Neural cell (in vitro differentiated cells): ENCODE measurements around the gene ILK. TPM values are rescaled to one million over a fixed set of nuclear protein-coding genes. Genes with fewer than 3 reads are reported as not detected.

ENCODE experiments used
- H2AFZ ChIP-seq: fragments of 200-600, 300-800 bp; sonication (generic), shearing (Covaris generic); 2 replicates; pipeline ENCODE4 v1.6.0; 2014; ENCODE audit warnings: low read depth, mild to moderate bottlenecking, antibody characterized with exemption, low read length, moderate library complexity
- H3F3A ChIP-seq: fragments of 200-600 bp; shearing (Covaris generic); 2 replicates; pipeline ENCODE4 v1.6.1; 2016; ENCODE audit warnings: mild to moderate bottlenecking, moderate library complexity, mixed read lengths, antibody characterized with exemption, low read length; ENCODE audit not compliant: insufficient read depth, poor library complexity, severe bottlenecking
- H3K27ac ChIP-seq: fragments of 200-600, 300-800 bp; sonication (generic), shearing (Covaris generic); 2 replicates; pipeline ENCODE4 v1.5.1; 2014; ENCODE audit warnings: mild to moderate bottlenecking, low read length, moderate library complexity
- H3K27me3 ChIP-seq: fragments of 300-800, 200-600 bp; sonication (generic), shearing (Covaris generic); 2 replicates; pipeline ENCODE4 v1.6.0; 2014; ENCODE audit warnings: mild to moderate bottlenecking, low read depth, low read length, moderate library complexity; ENCODE audit not compliant: insufficient read depth
- H3K36me3 ChIP-seq: fragments of 300-800, 200-600 bp; sonication (generic), shearing (Covaris generic); 2 replicates; pipeline ENCODE4 v1.5.1; 2014; ENCODE audit warnings: mild to moderate bottlenecking, antibody characterized with exemption, low read length, moderate library complexity; ENCODE audit not compliant: insufficient read depth
- H3K4me2 ChIP-seq: fragments of 300-800, 200-600 bp; sonication (generic), shearing (Covaris generic); 2 replicates; pipeline ENCODE4 v1.6.0; 2014; ENCODE audit warnings: mild to moderate bottlenecking, low read length
- H3K4me3 ChIP-seq: fragments of 300-800, 200-600 bp; sonication (generic), shearing (Covaris generic); 2 replicates; pipeline ENCODE4 v1.5.1; 2014; ENCODE audit warnings: mild to moderate bottlenecking, low read length, moderate library complexity
- H3K79me2 ChIP-seq: fragments of 200-600 bp; shearing (Covaris generic); replicated peaks from 2 replicates; pipeline ENCODE4 v1.6.0; 2014; ENCODE audit warnings: mild to moderate bottlenecking, low read length, moderate library complexity; ENCODE audit not compliant: insufficient read depth
- H3K9ac ChIP-seq: fragments of 300-800, 200-600 bp; sonication (generic), shearing (Covaris generic); 2 replicates; pipeline ENCODE4 v1.6.1; 2016; ENCODE audit warnings: mild to moderate bottlenecking, low read length, mixed read lengths
- H3K9me2 ChIP-seq: fragments of 200-600 bp; shearing (Covaris generic); 2 replicates; pipeline ENCODE4 v1.6.1; 2016; ENCODE audit warnings: mild to moderate bottlenecking, low read length, mixed read lengths; ENCODE audit not compliant: insufficient read depth
- H3K9me3 ChIP-seq: fragments of 200-600, 300-800 bp; sonication (generic), shearing (Covaris generic); 2 replicates; pipeline ENCODE4 v1.6.1; 2016; ENCODE audit warnings: mild to moderate bottlenecking, mixed run types, low read length, moderate library complexity, mixed read lengths
- H4K20me1 ChIP-seq: fragments of 200-600 bp; shearing (Covaris generic); 2 replicates; pipeline ENCODE4 v1.6.1; 2016; ENCODE audit warnings: mild to moderate bottlenecking, mixed run types; ENCODE audit not compliant: insufficient read depth
- EP300 ChIP-seq: fragments of 450-650 bp; conservative IDR thresholded peaks from 2 replicates; pipeline ENCODE4 v1.6.1; 2014; ENCODE audit warnings: antibody characterized with exemption, mild to moderate bottlenecking, moderate library complexity; ENCODE audit not compliant: poor library complexity, severe bottlenecking
- MXI1 ChIP-seq: fragments of 450-650 bp; conservative IDR thresholded peaks from 2 replicates; pipeline ENCODE4 v1.6.1; 2014; ENCODE audit warnings: antibody characterized with exemption, mild to moderate bottlenecking; ENCODE audit not compliant: poor library complexity, severe bottlenecking
- POLR2AphosphoS5 ChIP-seq: IDR thresholded peaks from 2 replicates; pipeline ENCODE4 v1.6.1; 2012
- RAD21 ChIP-seq: fragments of 450-650 bp; conservative IDR thresholded peaks from 2 replicates; pipeline ENCODE4 v1.6.1; 2014; ENCODE audit warnings: antibody characterized with exemption, mild to moderate bottlenecking, moderate library complexity
- SMC3 ChIP-seq: fragments of 450-650 bp; conservative IDR thresholded peaks from 2 replicates; pipeline ENCODE4 v1.6.1; 2014; ENCODE audit warnings: antibody characterized with exemption, mild to moderate bottlenecking, moderate library complexity; ENCODE audit not compliant: poor library complexity
- TAF1 ChIP-seq: IDR thresholded peaks from 2 replicates; pipeline ENCODE4 v1.6.1; 2012; ENCODE audit warnings: low read depth
- polyA plus RNA-seq: library from polyadenylated mRNA; depleted of rRNA; stranded (reverse); fragments of >200 nt; gene quantifications from 2 replicates; pipeline ENCODE4 v1.2.3, GENCODE V29; 2014
- TF ChIP-seq, protein P1 (sequence below): IDR thresholded peaks from 2 replicates; pipeline ENCODE4 v1.6.1; 2012; ENCODE audit warnings: borderline replicate concordance
- TF ChIP-seq, protein P2 (sequence below): fragments of 450-650 bp; IDR thresholded peaks from 2 replicates; pipeline ENCODE4 v1.5.1; 2014; ENCODE audit warnings: antibody characterized with exemption, mild to moderate bottlenecking, moderate library complexity; ENCODE audit not compliant: poor library complexity, severe bottlenecking

Gene ILK
- polyA plus RNA-seq, 1 donor from 2014 or later = 68.8 TPM

- Histone ChIP-seq H3K9me2 (no peaks in the 10 kb centered on the region), H3F3A (no peaks in the 10 kb centered on the region), H3K79me2 (no peaks in the 10 kb centered on the region), H3K27me3 (no peaks in the 10 kb centered on the region), H4K20me1 (no peaks in the 10 kb centered on the region), H3K9me3 (no peaks in the 10 kb centered on the region), H3K27ac (no peak overlapping the region), H3K9ac (no peak overlapping the region), H3K4me3 (no peak overlapping the region), H3K36me3 (no peaks in the 10 kb centered on the region), H3K4me2 (no peak overlapping the region), H2AFZ (no peak overlapping the region)
- no peak for TF ChIP-seq POLR2AphosphoS5
- TF ChIP-seq SMC3 = no peak
- no peak for TF ChIP-seq MXI1
- TF ChIP-seq, protein P1, sequence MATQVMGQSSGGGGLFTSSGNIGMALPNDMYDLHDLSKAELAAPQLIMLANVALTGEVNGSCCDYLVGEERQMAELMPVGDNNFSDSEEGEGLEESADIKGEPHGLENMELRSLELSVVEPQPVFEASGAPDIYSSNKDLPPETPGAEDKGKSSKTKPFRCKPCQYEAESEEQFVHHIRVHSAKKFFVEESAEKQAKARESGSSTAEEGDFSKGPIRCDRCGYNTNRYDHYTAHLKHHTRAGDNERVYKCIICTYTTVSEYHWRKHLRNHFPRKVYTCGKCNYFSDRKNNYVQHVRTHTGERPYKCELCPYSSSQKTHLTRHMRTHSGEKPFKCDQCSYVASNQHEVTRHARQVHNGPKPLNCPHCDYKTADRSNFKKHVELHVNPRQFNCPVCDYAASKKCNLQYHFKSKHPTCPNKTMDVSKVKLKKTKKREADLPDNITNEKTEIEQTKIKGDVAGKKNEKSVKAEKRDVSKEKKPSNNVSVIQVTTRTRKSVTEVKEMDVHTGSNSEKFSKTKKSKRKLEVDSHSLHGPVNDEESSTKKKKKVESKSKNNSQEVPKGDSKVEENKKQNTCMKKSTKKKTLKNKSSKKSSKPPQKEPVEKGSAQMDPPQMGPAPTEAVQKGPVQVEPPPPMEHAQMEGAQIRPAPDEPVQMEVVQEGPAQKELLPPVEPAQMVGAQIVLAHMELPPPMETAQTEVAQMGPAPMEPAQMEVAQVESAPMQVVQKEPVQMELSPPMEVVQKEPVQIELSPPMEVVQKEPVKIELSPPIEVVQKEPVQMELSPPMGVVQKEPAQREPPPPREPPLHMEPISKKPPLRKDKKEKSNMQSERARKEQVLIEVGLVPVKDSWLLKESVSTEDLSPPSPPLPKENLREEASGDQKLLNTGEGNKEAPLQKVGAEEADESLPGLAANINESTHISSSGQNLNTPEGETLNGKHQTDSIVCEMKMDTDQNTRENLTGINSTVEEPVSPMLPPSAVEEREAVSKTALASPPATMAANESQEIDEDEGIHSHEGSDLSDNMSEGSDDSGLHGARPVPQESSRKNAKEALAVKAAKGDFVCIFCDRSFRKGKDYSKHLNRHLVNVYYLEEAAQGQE = no peak
- TF ChIP-seq TAF1 = no peak
- TF ChIP-seq RAD21 = no peak
- TF ChIP-seq, protein P2, sequence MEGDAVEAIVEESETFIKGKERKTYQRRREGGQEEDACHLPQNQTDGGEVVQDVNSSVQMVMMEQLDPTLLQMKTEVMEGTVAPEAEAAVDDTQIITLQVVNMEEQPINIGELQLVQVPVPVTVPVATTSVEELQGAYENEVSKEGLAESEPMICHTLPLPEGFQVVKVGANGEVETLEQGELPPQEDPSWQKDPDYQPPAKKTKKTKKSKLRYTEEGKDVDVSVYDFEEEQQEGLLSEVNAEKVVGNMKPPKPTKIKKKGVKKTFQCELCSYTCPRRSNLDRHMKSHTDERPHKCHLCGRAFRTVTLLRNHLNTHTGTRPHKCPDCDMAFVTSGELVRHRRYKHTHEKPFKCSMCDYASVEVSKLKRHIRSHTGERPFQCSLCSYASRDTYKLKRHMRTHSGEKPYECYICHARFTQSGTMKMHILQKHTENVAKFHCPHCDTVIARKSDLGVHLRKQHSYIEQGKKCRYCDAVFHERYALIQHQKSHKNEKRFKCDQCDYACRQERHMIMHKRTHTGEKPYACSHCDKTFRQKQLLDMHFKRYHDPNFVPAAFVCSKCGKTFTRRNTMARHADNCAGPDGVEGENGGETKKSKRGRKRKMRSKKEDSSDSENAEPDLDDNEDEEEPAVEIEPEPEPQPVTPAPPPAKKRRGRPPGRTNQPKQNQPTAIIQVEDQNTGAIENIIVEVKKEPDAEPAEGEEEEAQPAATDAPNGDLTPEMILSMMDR = no peak
- no peak for TF ChIP-seq EP300
Measured at GRCh38 chr11:6620636-6621035, 17.1 kb downstream of the ILK start.

DNA sequence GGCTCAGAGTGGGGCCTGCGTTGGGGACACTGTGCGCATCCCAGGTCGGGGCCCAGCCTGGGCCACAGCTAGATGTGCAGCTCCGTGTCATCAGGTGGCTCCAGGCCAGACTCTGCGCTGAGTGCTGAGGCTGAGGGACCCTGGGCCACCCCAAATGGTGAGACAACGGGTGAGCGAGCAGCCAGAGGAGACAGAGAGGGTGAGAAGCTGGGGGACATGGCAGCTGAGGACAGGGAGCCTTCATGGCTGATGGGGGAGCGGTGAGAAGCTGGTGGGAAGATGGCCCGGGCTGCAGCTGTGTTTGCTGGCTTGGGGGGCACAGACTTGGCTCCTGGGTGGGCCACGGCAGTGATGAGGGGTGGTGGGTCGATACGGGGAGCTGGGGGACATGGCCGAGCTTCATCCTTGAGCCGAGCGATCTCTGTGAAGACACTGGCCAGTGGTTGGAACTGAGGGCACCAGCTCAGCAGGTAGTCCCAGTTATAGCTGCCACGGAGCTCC, 18.2 kb downstream of the ILK start:
- H3K9me2 ChIP-seq = no peaks in the 10 kb centered on the region
- no peak overlapping the region for H3K4me3 ChIP-seq
- H3K9me3 ChIP-seq = no peaks in the 10 kb centered on the region
- H3K79me2 ChIP-seq = no peaks in the 10 kb centered on the region
- peaks cover 5% of the 10 kb centered on the region for H3K36me3 ChIP-seq
- no peak overlapping the region for H3K4me2 ChIP-seq
- H2AFZ ChIP-seq = no peak overlapping the region
- TF ChIP-seq RAD21 (no peak), EP300 (no peak), MXI1 (no peak), TAF1 (no peak)
- no peaks in the 10 kb centered on the region for H3K27me3 ChIP-seq
- H3F3A ChIP-seq = no peaks in the 10 kb centered on the region
- no peak overlapping the region for H3K9ac ChIP-seq
- H3K27ac ChIP-seq = no peak overlapping the region
- H4K20me1 ChIP-seq = no peaks in the 10 kb centered on the region
